ENCODE results near the gene OPTC. TPM values are rescaled to one million over a fixed set of nuclear protein-coding genes. Genes with fewer than 3 reads are reported as not detected.

OPTC gene
- total and polyA plus RNA-seq, 11 donors: not detected

- Histone ChIP-seq H3K4me1 (peaks cover 0 to 18% (median 2%) of the 10 kb centered on the region in 12 donors), H3K36me3 (no peaks in the 10 kb centered on the region), H3K27me3 (no peaks in the 10 kb centered on the region), H3K27ac (peak overlapping the region in 2 of 12 donors; percentile 8 to 32), H3K4me3 (no peak overlapping the region), H3K9me3 (no peaks in the 10 kb centered on the region)
- WGBS, 4 donors: 38 to 66% (median 61%) methylated on average over 4 of the region's 4 CpGs
- TF ChIP-seq POLR2A (IDR thresholded peaks at IDR 0.05) (no peak), CTCF (IDR thresholded peaks at IDR 0.05) (no peak)
- no peak for ATAC-seq
- intact Hi-C loops (cut with DNase I): no loop called here
- no peak for DNase-seq
Observed at GRCh38 chr1:203544978-203545816, 51.2 kb downstream of the OPTC start.

GRCh38 chr1:203546274-203546673 is 52.3 kb downstream of the OPTC start:
- 88 to 100% (median 93%) methylated on average over 1 of the region's 1 CpG for WGBS, 4 donors
- ATAC-seq: no peak

GRCh38 chr1:203547147-203547546 is 53.2 kb downstream of the OPTC start:
- intact Hi-C loops (cut with DNase I): no loop called here
- Histone ChIP-seq H3K36me3 (no peaks in the 10 kb centered on the region), H3K4me1 (peaks cover 0 to 31% (median 5%) of the 10 kb centered on the region in 12 donors), H3K9me3 (no peaks in the 10 kb centered on the region), H3K27ac (peak overlapping the region in 1 of 12 donors; percentile 25), H3K4me3 (no peak overlapping the region), H3K27me3 (no peaks in the 10 kb centered on the region)
- no peak for TF ChIP-seq POLR2A (IDR thresholded peaks at IDR 0.05)
- ATAC-seq (no peak), DNase-seq (no peak)
- WGBS, 4 donors: 80 to 98% (median 93%) methylated on average over 4 of the region's 4 CpGs

More at GRCh38 chr1:203546274-203546673, 52.3 kb downstream of the OPTC start:
- no peak overlapping the region for H3K4me3 ChIP-seq
- intact Hi-C loops (cut with DNase I): no loop called here
- peak overlapping the region in 1 of 12 donors; percentile 8 for H3K27ac ChIP-seq
- H3K36me3 ChIP-seq: no peaks in the 10 kb centered on the region
- no peaks in the 10 kb centered on the region for H3K9me3 ChIP-seq
- no peak for TF ChIP-seq POLR2A (IDR thresholded peaks at IDR 0.05)
- TF ChIP-seq CTCF (IDR thresholded peaks at IDR 0.05): no peak
- H3K27me3 ChIP-seq: no peaks in the 10 kb centered on the region
- H3K4me1 ChIP-seq: peaks cover 0 to 23% (median 4%) of the 10 kb centered on the region in 12 donors
- no peak for DNase-seq

GRCh38 chr1:203547771-203548421 is 53.9 kb downstream of the OPTC start:
- intact Hi-C loops (cut with DNase I): no loop called here
- Histone ChIP-seq H3K4me1 (peaks cover 0 to 34% (median 5%) of the 10 kb centered on the region in 12 donors), H3K27ac (peak overlapping the region in 1 of 12 donors; percentile 25), H3K36me3 (no peaks in the 10 kb centered on the region), H3K4me3 (no peak overlapping the region), H3K9me3 (no peaks in the 10 kb centered on the region), H3K27me3 (no peaks in the 10 kb centered on the region)
- DNase-seq: no peak
- no peak for ATAC-seq
- WGBS, 4 donors: 90 to 96% (median 93%) methylated on average over 8 of the region's 8 CpGs
- no peak for TF ChIP-seq CTCF (IDR thresholded peaks at IDR 0.05)
- TF ChIP-seq POLR2A (IDR thresholded peaks at IDR 0.05): no peak

Data from heart left ventricle (tissue), 16 donors.